Stimulated activated CD8-positive, alpha-beta memory T cell treated with anti-CD3 and anti-CD28 coated beads, Interleukin-7, amount 100 ng/mL, for 48 hours (primary cell): Measurements from ENCODE around the gene ACTR5.

Source experiments
- DNase-seq, 2 donors: peaks; one replicate each; pipeline ENCODE4 v3.0.0-alpha.2; 2020; ENCODE audit warnings: low read depth in 1 of 2; ENCODE audit errors: extremely low read depth in 1 of 2

The ACTR5 gene

DNA sequence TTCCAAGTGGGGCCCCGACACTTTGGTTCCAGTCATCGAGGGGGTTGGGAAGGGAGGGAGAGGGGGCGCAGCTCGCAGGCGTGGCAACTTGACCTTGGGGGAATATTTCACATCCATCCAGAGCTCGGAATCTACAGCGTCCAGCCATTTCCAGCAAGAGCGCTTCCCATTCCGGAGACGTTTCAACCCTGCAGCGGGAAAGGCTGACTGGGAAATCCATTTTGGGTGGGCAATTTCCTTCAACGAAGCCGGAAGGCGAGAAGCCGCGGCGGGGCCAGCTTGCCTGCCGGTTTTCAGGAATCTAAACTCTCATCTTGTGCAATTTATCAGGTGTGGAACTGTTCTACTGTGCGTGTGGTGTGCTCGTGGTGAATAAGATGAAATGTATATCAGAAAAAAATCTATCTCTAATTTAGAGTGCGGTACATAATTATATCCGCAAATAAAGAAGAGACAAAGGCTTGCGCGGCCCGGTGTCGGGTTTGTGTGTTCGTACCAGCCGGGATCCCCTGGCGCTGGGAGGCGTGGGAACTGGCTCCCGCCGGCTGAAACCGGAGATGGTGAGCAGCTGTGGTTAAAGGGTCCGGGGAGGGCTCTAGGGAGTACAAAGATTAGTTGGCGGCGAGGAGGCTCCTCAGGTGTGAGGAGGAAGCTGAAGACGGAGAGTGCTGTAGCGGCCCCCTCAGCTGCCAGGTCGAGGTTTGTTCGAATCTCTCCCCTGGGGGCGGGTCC, 19.2 kb upstream of the ACTR5 start:
- DNase-seq, result no peak

DNA sequence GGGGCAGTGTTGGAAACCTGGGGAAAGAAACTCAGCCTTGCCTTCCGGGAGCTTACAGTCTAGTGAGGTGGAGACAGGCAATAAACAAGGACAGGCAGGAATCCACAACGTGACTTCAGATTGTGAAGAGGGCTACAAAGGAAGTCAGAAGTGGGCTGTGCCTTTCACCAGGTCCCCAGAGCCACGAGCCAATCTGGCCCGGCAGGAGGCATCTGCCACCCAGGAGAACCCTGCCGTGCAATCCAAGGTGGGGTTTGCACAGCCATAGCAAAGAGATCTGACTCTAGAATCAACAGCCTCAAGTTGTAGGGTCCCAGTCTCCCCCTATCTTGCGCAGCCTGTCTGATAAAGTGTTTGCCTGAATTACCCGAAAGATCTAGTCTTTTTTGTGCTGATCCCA, 18.5 kb upstream of the ACTR5 start:
- no peak for DNase-seq

DNA sequence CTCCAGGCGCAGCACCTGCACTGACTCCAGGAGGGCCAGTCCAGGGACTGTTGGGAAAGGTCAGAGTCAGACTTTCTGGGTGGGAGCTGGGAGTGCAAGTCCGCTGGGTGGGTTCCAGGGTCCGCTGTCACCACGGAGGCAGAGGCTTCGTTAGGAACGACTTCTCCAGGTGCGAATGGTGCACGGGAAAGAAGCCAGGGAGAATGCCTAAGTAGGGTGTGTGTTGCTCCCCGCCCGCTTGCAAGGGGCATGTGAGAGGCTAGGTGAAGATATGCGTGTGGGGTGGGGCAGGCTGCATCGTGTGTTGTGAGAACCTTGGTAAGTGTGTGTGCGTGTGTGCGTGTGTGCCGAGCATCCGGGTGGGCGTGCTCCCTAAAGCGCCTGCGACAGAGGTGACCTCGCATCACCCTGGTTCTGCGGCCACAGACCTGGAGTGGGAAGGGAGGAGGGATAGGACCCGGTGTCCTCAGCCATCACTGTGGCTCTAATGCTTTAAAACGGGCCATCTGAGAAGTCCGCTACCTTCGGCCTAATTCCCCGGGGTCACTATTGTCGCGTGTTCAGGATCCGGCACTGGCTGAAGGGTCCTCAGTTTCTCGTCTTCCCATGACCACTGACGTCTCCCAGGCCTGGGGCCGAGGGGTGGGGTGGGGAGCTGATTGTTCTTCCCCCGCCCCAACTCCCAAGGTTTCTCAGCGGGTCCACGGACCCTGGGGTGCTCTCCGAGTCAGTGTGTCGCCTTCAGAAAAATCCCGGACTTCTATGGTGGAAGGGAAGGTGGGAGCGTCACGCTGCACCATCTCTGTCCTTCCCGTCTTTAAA, 17.9 kb upstream of the ACTR5 start:
- no peak for DNase-seq

DNA sequence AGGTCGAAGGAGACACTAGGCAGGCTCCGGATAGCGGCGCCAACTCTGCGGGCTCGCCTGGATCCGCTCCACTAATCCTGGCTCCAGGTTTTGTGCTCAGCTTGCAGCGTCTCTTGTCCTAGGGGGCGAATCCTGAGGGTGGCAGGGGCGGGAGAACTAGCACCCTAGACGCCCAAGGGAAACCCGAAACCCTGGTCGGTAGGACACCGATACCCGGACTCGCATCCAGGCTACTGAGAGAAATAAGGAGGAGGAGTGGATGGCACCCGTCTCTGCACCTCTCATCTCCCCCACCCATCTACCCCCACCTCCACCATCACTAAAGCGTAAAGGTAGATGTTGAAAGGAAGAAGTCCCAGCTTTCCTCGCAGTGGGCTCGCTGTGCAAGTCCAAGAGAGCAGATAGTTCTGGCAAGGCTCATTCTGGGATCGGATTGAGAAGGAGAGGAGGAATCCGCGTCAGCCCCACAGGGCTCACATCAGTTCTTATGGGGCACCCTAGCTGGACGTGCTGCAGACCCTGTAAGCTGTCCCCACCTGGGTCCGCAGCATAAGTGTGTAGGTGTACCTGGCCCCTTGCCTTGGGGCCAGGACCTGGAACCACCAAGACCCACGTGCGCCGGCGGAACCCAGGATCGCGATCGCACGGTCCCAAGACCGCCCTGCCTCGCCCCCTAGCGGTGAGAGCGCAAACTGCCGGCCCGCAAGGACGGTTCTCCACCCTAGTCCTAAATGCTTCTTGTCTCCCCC, 17.1 kb upstream of the ACTR5 start:
- DNase-seq, result peak; percentile 39 to 55

DNA sequence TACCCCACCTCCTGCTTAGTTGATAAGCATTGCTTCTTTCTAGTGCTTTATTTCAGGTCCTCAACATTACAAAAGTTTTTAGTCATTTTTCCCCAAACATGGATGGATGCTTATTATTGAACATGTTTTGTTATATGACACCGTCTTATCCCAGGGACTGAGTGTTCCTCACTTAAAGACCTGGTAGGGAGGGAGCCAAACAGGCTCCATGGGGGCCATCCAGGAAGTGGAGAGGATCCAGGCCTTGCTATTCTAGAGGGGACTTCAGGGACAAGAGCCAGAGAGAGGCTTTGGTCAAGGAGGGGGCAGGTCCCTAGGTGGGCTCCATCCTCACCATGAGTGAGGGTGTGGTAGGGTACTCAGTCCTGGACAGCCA, 16.5 kb upstream of the ACTR5 start:
- DNase-seq, result no peak

DNA sequence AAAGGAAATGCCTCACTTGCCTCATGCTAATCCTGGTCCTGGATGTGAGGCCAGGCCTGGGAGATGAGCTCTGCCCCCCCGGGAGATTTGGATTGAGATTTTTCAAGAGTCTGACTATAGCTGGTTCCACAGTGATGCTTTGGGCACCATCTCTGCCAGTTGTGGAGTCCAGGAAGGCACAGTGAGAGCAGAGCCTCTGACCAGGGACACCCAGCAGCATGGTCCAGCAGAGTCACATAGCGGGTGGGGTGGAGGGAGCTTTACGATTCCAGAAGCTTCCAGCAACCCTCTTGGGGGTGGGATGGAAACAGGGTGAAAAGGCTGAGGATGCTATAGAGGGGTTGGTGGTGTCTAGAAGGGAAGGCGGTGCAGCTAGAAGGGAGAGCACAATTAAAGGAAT, 15.3 kb upstream of the ACTR5 start:
- no peak for DNase-seq

DNA sequence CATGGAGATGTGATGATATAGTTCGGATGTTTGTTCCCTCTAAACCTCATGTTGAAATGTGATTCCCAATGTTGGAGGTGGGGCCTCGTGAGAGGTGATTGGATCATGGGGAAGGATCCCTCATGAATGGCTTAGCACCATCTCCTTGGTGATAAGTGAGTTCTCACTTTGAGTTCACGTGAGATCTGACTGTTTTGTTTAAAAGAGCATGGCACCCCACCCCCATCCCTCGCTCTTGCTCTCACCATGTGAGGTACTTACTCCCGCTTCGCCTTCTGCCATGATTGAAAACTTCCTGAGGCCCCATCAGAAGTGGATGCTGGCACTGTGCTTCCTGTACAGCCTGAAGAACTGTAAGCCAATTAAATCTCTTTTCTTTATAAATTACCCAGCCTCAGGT, 13.1 kb upstream of the ACTR5 start:
- DNase-seq, result no peak

DNA sequence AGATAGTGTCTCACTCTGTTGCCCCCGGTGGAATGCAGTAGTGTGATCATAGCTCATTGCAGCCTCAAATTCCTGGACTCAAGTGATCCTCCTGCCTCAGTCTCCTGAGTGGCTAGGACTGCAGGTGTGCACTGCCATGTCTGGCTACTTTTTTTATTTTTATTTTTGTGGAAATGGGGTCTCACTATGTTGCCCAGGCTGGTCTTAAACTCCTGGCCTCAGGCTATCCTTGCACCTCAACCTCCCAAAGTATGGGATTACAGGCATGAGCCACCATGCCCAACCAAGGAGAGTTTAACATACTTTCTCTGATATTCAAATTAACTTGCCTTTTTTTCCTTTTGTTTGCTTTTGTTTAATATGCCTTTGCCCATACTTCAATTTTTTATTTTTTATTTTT, 10.4 kb upstream of the ACTR5 start:
- no peak for DNase-seq

DNA sequence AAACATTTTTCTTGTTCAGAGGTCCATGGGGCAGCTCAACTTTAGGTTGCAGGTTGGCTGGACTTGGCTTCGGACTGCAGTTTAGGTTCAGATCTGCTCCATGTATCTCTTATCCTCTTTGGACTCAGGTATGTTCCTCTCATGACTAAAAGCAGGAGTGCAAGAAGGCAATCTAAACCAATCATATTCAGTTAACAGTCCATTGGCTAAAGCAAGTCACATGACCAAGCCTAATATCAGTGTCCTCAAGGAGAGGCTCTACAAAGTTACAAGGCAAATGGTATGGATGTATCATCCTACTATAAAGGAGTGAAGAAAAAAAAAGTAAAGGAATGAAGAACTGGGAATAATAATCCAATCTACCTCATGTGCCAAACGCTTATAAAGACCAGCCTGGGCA, 2.5 kb upstream of the ACTR5 start:
- no peak for DNase-seq

DNA sequence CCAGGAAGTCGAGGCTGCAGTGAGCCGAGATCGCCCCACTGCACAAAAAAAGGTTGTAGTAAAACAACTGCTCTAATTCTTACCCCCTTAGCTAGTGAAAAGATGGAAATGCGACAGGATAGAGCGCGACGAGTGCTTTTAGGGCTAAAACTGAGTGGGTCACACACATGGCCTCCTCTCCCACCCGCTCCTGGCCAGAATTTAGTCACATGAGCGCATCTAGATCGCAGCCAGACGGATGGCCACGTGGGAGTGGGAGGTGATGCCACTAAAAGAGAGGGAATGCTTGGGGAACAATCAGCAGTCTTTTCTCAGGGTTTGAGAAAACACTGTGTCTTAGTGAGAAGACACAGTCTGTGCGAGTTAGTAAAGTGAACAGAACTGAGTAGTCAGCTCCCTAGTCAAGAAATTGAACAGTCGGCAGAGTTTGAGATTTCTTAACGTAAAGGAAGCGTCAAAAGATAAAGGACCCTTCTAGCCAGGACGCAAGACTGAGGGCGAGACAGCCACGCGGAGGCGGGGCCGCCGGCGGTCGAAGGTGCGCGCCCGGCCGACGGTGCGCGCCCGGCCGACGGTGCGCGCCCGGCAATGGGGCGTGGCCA, 664 bp upstream of the ACTR5 start:
- no peak for DNase-seq

DNA sequence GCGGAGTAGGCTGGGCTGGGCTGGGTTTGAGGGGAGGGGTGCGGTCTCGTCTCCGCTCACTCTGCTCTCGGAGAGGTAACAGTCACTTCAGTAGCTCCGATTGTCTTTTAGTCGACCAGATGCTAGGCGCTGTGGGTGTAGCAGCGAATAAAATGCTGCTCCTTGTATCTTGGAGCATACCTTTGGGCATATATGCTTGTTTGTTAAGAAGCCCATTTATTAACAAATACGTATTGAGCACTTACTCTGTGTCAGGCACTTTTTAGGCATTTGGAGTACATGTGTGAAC, 545 bp downstream of the ACTR5 start:
- DNase-seq, result peak in 1 of 2 donors; percentile 24

DNA sequence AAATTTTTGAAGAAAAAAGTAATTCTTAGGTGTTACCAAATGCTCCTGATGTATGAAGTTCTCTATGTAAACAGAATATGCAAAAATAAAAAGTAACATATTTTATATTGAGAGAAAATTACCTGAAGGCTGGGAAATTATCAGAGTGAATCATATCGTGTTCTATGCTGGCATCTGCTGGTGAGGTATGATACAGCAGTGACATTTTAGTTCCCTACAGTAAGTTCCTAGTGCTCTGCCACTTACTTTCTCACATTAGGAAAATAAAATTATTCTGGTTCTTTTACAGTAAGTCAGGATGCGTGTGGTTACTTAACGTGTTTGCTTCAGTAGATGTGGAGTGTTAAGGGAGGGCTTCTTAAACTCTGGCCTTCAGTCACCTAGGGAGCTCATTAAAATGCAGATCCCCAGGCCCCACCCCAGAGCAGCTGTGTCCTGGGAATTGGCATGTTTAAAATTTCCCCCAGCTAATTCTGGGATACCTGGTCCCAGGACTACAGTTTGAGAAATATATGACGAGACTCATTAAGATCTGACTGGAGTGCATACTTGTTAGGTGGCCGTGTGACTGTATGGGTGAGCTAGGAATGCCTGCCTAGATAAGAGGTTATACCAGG, 3.2 kb downstream of the ACTR5 start:
- DNase-seq, result no peak

DNA sequence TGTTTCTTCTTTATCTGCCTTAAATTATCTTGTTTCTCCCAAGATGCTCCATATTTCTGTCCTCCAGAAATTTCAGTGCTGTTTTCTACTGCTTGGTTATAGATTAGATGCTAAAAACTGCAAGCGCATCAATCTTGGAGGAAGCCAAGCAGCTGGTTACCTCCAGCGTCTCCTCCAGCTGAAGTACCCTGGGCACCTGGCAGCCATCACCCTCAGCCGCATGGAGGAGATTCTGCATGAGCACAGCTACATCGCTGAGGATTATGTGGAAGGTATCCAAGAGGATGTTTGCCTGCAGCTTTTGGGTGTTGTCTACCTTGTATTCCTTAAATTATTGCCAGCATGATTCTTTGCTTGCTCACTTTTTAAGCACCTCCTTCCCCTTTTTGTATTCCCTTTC, 3.8 kb downstream of the ACTR5 start:
- no peak for DNase-seq

DNA sequence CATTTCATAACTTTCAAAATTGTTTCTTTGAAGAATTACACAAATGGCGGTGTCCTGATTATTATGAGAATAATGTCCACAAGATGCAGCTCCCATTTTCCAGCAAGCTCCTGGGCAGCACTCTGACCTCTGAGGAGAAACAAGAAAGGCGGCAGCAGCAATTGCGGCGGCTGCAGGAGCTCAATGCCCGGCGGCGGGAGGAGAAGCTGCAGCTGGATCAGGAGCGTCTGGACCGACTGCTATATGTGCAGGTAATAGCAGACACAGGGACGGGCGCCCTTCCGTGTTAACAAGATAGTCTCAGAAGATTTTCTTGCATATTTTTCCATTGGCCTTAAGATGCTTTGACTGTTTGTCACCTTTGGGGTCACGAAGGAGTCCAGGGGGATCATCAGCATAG, 6.7 kb downstream of the ACTR5 start:
- DNase-seq, result no peak

DNA sequence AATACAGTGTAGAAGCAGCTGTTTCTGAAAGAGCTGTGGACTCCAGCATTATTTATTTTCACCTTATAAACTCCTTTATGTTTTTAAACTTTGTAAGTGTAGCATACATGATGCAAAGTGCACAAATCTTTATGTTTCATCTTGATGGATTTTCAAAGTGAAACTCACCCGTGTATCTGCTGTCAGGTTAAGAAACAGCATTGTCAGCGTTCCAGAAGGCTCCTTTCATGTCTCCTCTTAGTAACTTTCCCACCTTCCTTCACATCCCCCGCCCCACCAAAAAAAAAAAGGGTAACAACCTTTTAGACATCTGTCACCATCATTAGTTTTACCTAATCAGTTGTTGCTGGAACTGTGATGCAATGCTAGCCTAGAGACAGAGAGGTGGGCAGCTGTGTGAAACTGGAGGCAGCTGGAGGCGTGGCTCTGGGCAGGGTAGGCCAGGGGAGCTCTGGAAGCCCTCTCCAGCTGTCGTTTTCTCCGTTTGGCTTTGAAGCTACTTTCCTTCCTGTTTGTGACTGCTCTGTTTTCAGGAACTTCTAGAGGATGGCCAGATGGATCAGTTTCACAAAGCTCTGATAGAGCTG, 7.2 kb downstream of the ACTR5 start:
- no peak for DNase-seq

DNA sequence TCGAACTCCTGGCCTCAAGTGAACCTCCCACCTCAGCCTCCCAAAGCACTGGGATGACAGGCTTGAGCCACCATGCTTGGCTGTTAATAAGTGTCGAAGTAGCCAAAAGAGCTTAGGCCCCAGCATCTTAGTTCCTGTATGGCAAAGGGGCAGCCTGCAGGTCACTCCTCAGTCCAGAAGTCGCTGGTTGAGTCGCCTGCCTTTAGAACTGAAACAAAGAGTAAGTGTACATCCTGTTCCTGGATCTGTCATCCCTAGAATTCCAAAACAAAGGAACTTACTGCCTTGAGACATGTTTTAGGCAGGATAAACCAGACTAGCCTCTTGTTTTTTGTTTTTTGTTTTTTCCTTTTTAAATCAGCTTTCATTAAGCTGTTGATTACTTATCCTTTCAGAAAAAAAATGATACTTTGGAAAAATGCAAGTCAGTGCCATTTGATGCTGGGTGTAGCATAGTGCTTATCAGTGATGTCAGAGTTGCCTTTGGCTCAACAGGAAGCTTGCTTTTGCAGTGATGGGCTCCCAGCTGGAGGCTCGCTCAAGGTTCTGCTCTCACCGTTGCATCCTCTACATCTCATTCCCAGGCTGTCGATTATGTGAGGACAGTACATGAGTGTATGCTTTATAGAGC, 9.0 kb downstream of the ACTR5 start:
- DNase-seq, result no peak

DNA sequence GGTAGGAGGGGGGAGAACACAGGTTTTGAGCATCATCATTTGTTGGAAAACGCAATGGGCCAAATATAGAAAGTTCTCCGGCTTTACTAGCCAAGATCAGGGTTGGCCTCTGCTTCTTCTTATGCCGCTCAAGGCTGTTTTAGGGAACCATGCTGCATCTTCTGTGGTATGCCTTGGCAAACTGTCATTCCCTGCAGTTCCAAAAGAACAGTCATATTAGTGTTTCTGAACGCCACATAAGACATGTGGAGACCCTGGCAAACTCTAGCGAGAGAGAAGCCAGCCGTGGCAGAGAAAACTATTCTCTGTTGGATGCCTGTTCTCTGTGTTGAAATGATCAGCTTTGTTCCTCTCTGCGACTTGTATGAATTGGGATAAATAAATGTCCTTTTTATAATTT, 10.8 kb downstream of the ACTR5 start:
- DNase-seq, result no peak

DNA sequence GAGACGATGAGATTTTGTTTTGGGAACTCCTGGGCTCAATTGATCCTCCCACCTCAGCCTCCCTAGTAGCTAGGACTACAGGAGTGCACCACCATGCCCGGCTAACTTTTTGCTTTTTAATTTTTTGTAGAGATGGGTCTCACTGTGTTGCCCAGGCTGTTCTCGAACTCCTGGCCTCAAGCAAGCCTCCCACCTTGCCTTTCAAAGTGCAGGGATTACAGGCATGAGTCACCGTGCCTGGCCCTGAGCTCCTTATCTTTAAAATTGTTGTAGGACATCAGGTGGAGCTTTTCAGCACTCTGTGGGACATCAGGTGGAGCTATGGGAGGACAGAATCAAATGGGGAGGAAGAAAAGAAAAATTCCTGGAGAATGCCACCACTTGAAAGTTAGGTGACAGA, 12.7 kb downstream of the ACTR5 start:
- DNase-seq, result no peak

DNA sequence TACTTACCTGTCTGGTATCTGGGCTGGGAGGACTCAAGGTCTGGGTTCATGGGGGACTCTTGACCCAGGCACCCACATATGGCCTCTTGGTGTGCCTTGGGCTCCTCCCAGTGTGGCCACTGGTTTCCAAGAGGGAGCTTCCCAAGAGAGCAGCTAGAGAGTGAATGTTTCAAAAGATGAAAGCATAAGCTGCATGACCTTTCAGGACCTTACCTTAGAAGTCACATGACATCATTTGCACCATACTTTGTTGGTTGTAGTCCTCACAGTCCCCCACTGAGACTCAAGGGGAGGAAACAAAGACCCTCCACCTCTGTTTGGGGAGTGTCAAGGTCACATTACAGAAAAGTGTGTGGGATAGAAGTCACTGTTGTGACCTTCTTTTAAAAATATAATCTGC, 13.9 kb downstream of the ACTR5 start:
- DNase-seq, result no peak

DNA sequence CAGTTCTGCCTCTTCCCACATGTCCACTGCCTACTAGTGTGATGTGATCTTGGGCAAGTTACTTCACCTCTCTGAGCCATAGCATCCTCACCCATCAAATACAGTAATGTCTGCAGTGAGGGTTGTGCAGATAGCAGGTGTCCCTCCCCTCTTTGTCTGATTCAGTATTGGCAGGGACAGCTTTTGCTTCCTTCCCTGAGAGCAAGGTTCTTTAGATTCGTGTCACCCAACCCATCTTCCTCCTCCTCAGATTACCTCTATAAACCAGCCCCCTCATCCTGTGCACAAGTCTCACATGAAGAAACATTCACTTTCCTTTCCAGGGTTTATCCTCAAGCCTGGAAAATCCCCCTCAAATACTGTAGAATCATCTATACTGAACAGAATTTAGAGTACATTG, 15.4 kb downstream of the ACTR5 start:
- no peak for DNase-seq
